GM12864 (cell line): ENCODE measurements around the gene SRSF9.
A peak's percentile ranks its signal among the peaks of the same experiment; 100 is the strongest.
"Not testable (repeated sequence)": the region's sequence is repeated elsewhere in the genome, so short reads cannot be mapped to it uniquely, and the experiment has no call there.

ENCODE experiments used
- DNase-seq: peaks from one replicate; pipeline ENCODE4 v3.0.0-alpha.2; 2011; ENCODE audit warnings: low read depth
- H3K4me3 ChIP-seq: 2 replicates; pipeline ENCODE4 v1.5.1; 2011; ENCODE audit warnings: mild to moderate bottlenecking, low read depth, low read length, control low read depth
- CTCF ChIP-seq: IDR thresholded peaks from 2 replicates; pipeline ENCODE4 v1.5.1; 2011; ENCODE audit warnings: low read depth, mild to moderate bottlenecking, moderate library complexity, low read length, control low read depth, inconsistent platforms; ENCODE audit errors: missing control alignments

The SRSF9 gene

GRCh38 chr12:120462099-120462640, 7.4 kb downstream of the SRSF9 start:
- no peak for DNase-seq
- H3K4me3 ChIP-seq: no peak overlapping the region
- no peak for TF ChIP-seq CTCF

- TF ChIP-seq CTCF: no peak
- H3K4me3 ChIP-seq: no peak overlapping the region
- DNase-seq: no peak
Measured at GRCh38 chr12:120460157-120460556, 9.4 kb downstream of the SRSF9 start.

GRCh38 chr12:120457133-120457532, 12.4 kb downstream of the SRSF9 start:
- peak; percentile 43 for TF ChIP-seq CTCF
- no peak overlapping the region for H3K4me3 ChIP-seq
- DNase-seq: no peak

GRCh38 chr12:120455302-120455701, 14.2 kb downstream of the SRSF9 start:
- H3K4me3 ChIP-seq: no peak overlapping the region
- no peak for TF ChIP-seq CTCF
- DNase-seq: no peak

- TF ChIP-seq CTCF: peak; percentile 76
- H3K4me3 ChIP-seq: no peak overlapping the region
- DNase-seq: no peak
Measured at GRCh38 chr12:120453977-120454376, 15.6 kb downstream of the SRSF9 start.

GRCh38 chr12:120453060-120453750, 16.3 kb downstream of the SRSF9 start:
- no peak for DNase-seq
- TF ChIP-seq CTCF: no peak
- H3K4me3 ChIP-seq: no peak overlapping the region

- not testable (repeated sequence) for DNase-seq, H3K4me3 ChIP-seq
Measured at GRCh38 chr12:120452524-120452923, 17.0 kb downstream of the SRSF9 start.
